MCF 10A (cell line): Measurements from ENCODE around the gene PODXL2. TPM values are rescaled to one million over a fixed set of nuclear protein-coding genes. Genes with fewer than 3 reads are reported as not detected.

ENCODE experiments used
- BruUV-seq: library from RNA; stranded (reverse); fragments of 400-500 nt; replicated peaks from 2 replicates; lab custom pipeline; 2021; lab: Mats Ljungman, UMichigan
- CTCF ChIA-PET: fragments of 300-600 bp; sonication (Branson Sonifier 250); formaldehyde crosslinking; extraction: SDS; loops from one replicate; lab custom pipeline; 2021; ENCODE audit warnings: antibody characterized with exemption, inconsistent platforms; lab: Yijun Ruan, JAX
- POLR2A ChIA-PET: fragments of 300-600, 350-650 bp; sonication (Branson Sonifier 250); formaldehyde crosslinking; extraction: SDS; loops from one replicate; lab custom pipeline; 2020; ENCODE audit warnings: antibody characterized with exemption, inconsistent platforms; lab: Yijun Ruan, JAX
- DNase-seq: peaks from one replicate; pipeline ENCODE4 v3.0.0-alpha.2; 2018; ENCODE audit not compliant: unreplicated experiment
- H3K27ac Mint-ChIP-seq: one replicate; pipeline ENCODE4 v1.8.0; 2022; ENCODE audit warnings: mild to moderate bottlenecking, low read depth, mixed read lengths; ENCODE audit not compliant: unreplicated experiment
- H3K27me3 Mint-ChIP-seq: one replicate; pipeline ENCODE4 v1.8.0; 2022; ENCODE audit warnings: mixed read lengths; ENCODE audit not compliant: insufficient read depth, unreplicated experiment
- H3K36me3 Mint-ChIP-seq: one replicate; pipeline ENCODE4 v1.8.0; 2022; ENCODE audit warnings: mild to moderate bottlenecking, moderate library complexity, mixed read lengths; ENCODE audit not compliant: insufficient read depth, unreplicated experiment
- H3K4me1 Mint-ChIP-seq: one replicate; pipeline ENCODE4 v1.8.0; 2022; ENCODE audit warnings: mixed read lengths; ENCODE audit not compliant: insufficient read depth, unreplicated experiment
- H3K4me3 Mint-ChIP-seq: one replicate; pipeline ENCODE4 v1.8.0; 2022; ENCODE audit warnings: mild to moderate bottlenecking, moderate library complexity, mixed read lengths; ENCODE audit not compliant: unreplicated experiment
- H3K9me3 Mint-ChIP-seq: one replicate; pipeline ENCODE4 v1.8.0; 2022; ENCODE audit warnings: mixed read lengths; ENCODE audit not compliant: unreplicated experiment
- CTCF ChIP-seq: fragments of 200-600 bp; IDR thresholded peaks from one replicate; pipeline ENCODE4 v1.8.0; 2022; ENCODE audit warnings: antibody characterized with exemption, mild to moderate bottlenecking; ENCODE audit not compliant: unreplicated experiment
- intact Hi-C: fragments of 100-400 bp; cut with micrococcal nuclease; formaldehyde crosslinking; loops from 2 replicates; pipeline ENCODE4 v1.14.1; 2022
- total RNA-seq: library from RNA; stranded (reverse); gene quantifications from 2 replicates; pipeline ENCODE4 v1.2.3, GENCODE V29; 2022

Gene PODXL2
- total RNA-seq, 1 experiment from 2014 or later: 10.1 TPM

- POLR2A ChIA-PET: interaction anchor here (1.0 to 1.4 kb wide), 2 partner anchors 11 to 46 kb away, joined by 3 read pairs; no protein-coding TSS in a partner anchor
- no peaks in the 10 kb centered on the region for H3K27me3 Mint-ChIP-seq
- no peak for DNase-seq
- H3K36me3 Mint-ChIP-seq: peaks cover 4% of the 10 kb centered on the region
- H3K9me3 Mint-ChIP-seq: no peaks in the 10 kb centered on the region
- H3K4me3 Mint-ChIP-seq: no peak overlapping the region
- CTCF ChIA-PET: interaction anchor here (0.6 to 3.1 kb wide), 13 partner anchors 11 to 283 kb away, joined by 3 to 28 read pairs (median 3); no protein-coding TSS in a partner anchor
- no TSS peak for BruUV-seq
- TF ChIP-seq CTCF: no peak
- intact Hi-C loops: loop anchor here (1.0 to 5.0 kb wide), 5 partner anchors 57 to 270 kb away; partner anchors contain the start of gene TPRA1
- peak overlapping the region; percentile 46 for H3K27ac Mint-ChIP-seq
- H3K4me1 Mint-ChIP-seq: peaks cover 5% of the 10 kb centered on the region
Measured at GRCh38 chr3:127690106-127690505, 61.1 kb downstream of the PODXL2 start.

- ChIA-PET POLR2A (interaction anchor here (0.6 to 1.2 kb wide), 4 partner anchors 12 to 205 kb away, joined by 3 to 6 read pairs (median 4); no protein-coding TSS in a partner anchor), CTCF (interaction anchor here (0.6 to 3.1 kb wide), 18 partner anchors 11 to 288 kb away, joined by 3 to 28 read pairs (median 4); partner anchors contain the start of gene ABTB1)
- intact Hi-C loops: loop anchor here (1.0 to 5.0 kb wide), 6 partner anchors 56 to 280 kb away; partner anchors contain the start of gene TPRA1
- no peaks in the 10 kb centered on the region for H3K27me3 Mint-ChIP-seq
- peak; percentile 69 for DNase-seq
- H3K9me3 Mint-ChIP-seq: no peaks in the 10 kb centered on the region
- H3K36me3 Mint-ChIP-seq: peaks cover 4% of the 10 kb centered on the region
- BruUV-seq: no TSS peak
- peak; percentile 67 for TF ChIP-seq CTCF
- H3K4me1 Mint-ChIP-seq: peaks cover 5% of the 10 kb centered on the region
- peak overlapping the region; percentile 46 for H3K27ac Mint-ChIP-seq
- no peak overlapping the region for H3K4me3 Mint-ChIP-seq
Measured at GRCh38 chr3:127690823-127691452, 62.0 kb downstream of the PODXL2 start.

GRCh38 chr3:127691489-127691888, 62.5 kb downstream of the PODXL2 start:
- H3K27ac Mint-ChIP-seq: peak overlapping the region; percentile 46
- POLR2A ChIA-PET: interaction anchor here (0.7 to 1.2 kb wide), 2 partner anchors 56 to 101 kb away, joined by 3 to 6 read pairs; no protein-coding TSS in a partner anchor

More at GRCh38 chr3:127691489-127691888, 62.5 kb downstream of the PODXL2 start:
- Mint-ChIP-seq H3K4me3 (no peak overlapping the region), H3K9me3 (no peaks in the 10 kb centered on the region), H3K4me1 (peaks cover 5% of the 10 kb centered on the region), H3K36me3 (peaks cover 4% of the 10 kb centered on the region), H3K27me3 (no peaks in the 10 kb centered on the region)
- CTCF ChIA-PET: interaction anchor here (0.6 to 3.1 kb wide), 16 partner anchors 12 to 711 kb away, joined by 3 to 28 read pairs (median 4); partner anchors contain the start of gene ABTB1
- DNase-seq: no peak
- TF ChIP-seq CTCF: no peak
- BruUV-seq: no TSS peak
- intact Hi-C loops: loop anchor here (1.0 to 5.0 kb wide), 5 partner anchors 56 to 280 kb away; partner anchors contain the start of gene TPRA1
